GM19328 (cell line): ENCODE measurements around the gene ZYG11A.

ENCODE experiments used
- ATAC-seq: cut with Tn5 transposase; IDR thresholded peaks from one replicate; pipeline ENCODE4 v1.9.1; 2021; ENCODE audit warnings: mild to moderate bottlenecking, moderate library complexity; ENCODE audit not compliant: unreplicated experiment

ZYG11A gene

GRCh38 chr1:52876843-52877242 is 34.3 kb downstream of the ZYG11A start:
- ATAC-seq, result no peak

DNA sequence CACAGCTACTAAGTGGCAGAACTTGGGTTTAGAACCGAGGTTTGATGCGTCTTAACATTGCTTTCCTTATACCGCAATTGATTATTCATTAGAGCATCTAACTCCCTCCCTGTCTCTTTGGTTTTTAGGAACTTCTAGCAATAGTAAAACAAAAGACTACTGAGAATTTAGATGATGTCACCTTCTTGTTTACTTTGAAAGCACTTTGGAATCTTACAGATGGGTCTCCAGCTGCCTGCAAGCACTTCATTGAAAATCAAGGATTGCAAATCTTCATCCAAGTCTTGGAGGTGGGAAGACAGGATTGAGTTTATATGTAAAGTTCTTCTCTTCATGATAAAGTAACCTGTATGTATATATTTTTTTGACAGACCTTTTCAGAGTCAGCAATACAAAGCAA is 35.0 kb downstream of the ZYG11A start:
- no peak for ATAC-seq

DNA sequence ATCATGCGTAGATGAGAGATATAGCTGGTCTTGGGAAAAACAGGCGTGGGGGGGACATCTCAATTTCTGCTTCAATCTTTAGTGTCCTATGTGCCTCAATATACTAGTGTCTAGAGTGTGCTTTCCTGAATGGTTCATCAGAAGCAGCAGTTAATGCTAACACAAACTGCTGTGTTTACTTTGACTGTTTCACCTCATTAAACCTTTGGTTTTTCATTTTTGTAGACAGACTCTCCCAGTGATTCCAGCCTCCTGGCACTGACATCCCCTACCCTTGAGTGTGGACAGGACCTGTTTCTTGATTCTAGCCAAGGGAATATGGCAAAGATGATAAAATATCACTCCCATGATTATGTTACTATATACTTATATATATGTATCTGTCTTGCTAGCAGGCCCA is 37.6 kb downstream of the ZYG11A start:
- no peak for ATAC-seq

- no peak for ATAC-seq
Observed at GRCh38 chr1:52887483-52887882, 44.9 kb downstream of the ZYG11A start.

DNA sequence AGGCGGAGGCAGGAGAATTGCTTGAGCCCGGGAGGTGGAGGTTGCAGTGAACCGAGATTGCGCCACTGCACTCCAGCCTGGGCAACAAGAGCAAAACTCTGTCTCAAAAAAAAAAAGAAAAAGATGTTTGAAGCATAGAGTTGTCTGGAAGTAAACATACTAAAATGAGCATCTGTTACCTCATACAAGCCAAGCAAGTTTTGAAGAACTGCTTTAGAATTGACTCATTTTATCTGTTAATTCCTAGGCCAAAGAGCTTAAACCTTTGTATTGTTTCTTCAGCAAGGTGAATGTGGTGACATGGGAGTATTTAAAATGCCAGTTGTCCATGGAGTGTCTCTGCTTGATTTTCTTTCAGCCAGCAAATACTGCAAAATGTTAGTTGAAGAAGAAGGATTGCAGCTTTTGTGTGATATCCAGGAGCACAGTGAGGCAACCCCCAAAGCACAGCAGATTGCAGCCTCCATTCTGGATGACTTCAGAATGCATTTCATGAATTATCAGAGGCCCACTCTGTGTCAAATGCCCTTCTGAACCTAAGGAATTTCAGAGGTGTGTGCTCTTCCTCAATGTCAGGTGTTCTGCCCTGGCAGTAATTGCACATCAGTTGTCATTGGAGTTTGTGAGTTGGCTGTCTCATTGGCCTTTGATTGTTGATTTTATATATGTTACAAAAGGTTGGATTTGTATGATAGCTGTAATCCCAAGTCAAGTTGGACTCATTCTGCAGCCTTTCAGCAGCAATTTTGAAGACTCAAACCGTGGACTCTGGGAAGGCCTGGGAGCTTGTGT is 50.1 kb downstream of the ZYG11A start:
- no peak for ATAC-seq

DNA sequence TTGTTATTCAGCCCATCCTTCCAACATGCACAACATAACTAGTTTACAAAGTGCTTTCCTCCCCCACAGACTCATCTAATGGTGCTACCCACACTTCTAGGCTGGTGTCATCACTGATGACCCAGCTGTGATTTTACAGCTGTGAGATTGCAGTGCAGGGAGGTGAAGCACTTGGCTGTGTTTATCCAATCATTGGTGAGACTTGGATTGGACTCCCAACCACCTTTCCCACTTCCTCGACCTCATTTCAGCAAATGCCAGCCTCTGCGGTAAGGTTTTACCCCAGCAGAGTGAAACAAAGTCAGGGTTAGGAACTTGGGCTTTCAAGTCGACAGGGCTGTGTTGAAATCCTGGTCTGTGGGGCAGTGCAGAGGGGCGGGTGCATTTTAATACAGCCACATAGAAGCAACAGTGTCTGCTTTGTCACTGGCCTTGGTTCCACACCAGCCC is 56.9 kb downstream of the ZYG11A start:
- no peak for ATAC-seq

DNA sequence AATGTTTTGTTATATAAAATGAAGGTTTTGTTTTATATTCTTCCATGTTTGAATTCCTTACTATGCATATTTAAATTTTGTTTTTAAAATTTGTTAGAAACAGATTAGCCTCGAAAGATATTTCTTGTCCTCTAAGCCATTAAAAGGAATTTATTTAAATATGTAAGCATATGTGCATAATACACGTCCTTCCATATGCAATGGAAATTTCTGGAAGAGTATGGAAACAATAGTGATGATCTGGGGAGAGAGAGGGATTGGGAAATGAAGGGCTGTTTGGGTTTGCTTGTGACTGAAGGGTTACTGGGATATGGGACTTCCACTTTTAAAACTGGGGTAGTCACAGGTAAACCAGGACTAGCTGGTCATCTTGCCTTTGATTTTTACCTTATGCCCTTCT is 57.8 kb downstream of the ZYG11A start:
- no peak for ATAC-seq

- no peak for ATAC-seq
Observed at GRCh38 chr1:52901384-52901783, 58.8 kb downstream of the ZYG11A start.

DNA sequence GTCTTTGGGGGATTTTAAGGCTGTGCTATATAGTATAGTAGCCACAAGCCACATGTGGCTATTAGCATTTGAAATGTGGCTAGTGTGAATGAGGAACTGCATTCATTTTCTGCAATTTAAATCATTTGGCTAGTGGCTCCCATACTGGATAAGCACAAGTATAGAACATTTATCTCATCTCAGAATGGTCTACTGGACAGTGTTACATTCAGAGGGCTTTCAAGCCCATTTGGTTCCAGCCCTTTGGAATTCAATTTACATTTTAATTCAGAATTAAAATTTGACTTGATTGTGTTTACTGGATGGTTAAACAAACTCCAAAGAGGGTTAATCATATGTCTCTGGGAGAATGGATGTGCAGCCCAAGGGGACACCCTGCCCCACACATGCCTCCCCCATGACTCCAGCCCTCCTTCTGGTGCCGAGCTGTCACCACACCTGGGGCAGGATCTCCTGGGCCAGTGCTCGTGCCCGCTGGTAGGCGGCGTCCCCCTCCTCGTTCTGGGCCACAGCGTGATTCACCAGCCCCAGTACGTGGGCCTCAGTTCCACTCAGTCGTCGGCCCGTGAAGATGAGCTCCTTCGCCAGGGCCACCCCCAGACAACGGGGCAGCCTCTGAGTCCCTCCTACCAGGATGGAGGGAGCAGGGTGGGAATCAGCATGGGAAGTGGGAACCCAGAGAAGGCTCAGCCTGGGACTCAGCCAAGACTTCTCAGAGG is 61.8 kb downstream of the ZYG11A start:
- no peak for ATAC-seq

- ATAC-seq, result no peak
Observed at GRCh38 chr1:52904927-52905698, 62.6 kb downstream of the ZYG11A start.

DNA sequence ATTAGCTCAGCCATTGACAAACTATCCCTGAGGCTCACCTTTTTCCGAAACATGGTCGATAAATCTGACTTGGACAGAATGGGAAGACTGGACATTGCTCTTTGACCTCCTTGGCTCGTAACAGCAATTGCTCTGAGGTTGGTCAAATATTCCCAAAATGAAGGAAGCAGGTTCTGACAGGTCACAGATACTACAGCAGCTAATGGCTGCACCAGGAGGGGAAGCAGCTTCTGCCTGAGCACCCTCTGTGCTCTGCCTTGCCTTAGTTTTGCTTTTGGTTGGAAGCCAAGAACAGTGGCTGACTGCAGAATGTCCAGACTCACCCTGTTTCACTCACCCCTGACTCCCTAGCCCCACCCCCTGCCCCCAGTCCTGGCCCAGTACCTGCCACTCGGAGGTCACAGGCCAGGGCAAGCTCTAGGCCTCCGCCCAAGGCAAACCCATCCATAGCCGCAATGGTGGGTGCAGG is 63.6 kb downstream of the ZYG11A start:
- no peak for ATAC-seq

DNA sequence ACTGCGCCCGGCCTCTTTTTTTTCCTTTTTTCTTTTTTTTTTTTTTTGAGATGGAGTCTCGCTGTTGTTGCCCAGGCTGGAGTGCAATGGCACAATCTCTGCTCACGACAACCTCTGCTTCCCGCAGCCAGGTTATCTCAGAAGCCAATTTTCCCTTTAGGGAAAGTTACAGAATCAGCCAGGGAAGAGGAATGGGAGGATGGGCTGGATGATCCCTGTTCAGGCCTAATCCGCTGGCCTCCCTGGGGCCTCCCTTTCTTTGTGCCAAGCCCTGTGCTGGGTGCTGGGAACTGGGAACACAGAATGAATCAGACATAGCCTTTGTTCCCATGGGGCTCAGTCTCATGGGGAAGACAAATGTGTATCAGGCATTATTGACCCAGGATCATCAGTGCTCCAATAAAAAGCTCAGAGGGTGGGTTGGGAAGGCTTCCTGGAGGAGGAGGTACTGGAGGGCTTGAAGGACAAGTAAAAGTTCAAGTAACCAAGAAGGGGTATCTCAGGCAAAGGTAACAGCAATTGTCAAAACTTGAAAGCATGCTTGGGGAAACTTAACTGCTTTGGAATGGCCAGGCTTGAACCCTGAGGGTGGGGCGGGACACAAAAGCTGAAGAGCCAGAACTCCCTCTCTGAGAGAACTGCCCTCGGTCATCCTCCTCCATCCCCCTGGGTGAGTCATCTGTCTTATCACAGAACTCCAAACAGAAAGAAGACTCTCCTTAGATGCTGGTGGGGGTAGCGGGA is 64.7 kb downstream of the ZYG11A start:
- no peak for ATAC-seq

DNA sequence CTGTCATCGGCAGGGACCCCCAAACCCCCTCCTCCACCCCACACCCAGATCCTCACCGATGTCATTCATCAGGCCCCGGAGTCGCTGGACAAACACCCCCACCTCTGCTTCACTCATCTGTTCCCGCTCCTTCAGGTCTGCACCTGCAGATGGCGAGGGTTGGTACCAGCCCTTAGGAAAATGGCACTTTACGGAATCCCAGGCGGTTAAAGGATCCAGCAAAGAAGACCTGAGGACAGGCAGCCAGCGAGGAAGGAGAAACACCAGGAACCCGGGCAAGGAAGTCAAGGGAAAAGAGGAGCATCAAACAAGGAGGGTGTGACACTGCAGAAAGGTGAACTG is 65.2 kb downstream of the ZYG11A start:
- no peak for ATAC-seq

- ATAC-seq, result no peak
Observed at GRCh38 chr1:52911541-52911940, 69.0 kb downstream of the ZYG11A start.

DNA sequence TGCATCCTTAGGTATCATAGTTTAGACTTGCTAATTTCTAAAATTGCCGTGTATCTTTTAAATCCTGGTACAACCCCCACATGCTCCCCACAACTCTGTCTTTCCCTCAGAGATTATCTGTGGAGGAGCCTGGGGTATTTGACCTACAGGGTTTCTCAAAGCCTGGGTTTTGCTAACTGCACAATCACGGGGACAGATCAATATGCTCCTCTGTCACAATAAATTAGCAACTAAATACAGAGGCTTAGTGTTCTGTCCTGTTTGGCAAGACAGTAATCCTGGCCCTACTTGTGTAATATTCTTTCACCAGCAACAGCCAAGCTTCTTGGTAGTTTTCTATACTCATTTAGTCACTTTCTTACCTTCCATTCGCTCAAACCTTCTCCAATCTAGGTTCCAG is 70.5 kb downstream of the ZYG11A start:
- no peak for ATAC-seq

GRCh38 chr1:52913537-52913936 is 71.0 kb downstream of the ZYG11A start:
- ATAC-seq, result no peak

DNA sequence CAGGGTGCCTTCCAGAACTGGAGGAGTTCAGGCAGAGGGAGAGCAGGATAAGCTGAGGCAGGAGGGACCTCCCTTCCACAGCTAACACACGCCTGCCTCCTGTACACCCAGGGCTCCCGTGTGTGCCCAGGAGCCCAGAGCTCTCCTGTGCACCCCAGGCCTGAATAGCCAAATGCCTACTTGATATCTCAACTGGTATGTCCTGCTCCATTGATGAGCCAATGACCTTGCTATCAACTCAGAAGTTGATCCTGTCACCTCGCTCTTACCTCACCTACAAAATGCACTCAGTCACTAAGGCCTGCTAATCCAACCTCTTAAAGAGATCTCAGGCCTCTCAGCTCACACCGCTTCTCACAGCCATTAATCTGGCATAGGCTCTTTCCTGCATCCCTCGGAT is 71.9 kb downstream of the ZYG11A start:
- no peak for ATAC-seq

- no peak for ATAC-seq
Observed at GRCh38 chr1:52915211-52915854, 72.8 kb downstream of the ZYG11A start.

DNA sequence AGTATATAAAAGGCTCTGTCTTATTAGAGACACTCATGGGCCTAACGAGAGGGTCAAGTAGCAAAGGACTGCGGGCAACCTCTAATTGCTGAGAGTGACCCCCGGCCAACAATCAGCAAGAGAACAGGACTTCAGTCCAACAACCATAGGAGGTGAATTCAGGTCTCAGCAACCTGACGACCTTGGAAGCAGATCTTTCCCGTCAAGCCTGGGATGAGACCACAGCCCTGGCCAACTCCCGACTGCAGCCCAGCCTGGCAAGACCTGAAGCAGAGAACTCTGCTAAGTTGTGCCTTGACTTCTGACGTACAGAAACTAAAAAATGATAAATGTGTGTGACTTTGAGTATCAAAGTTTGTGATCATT is 73.3 kb downstream of the ZYG11A start:
- no peak for ATAC-seq

GRCh38 chr1:52916241-52916975 is 73.8 kb downstream of the ZYG11A start:
- no peak for ATAC-seq
